Lower lobe of right lung (tissue), 2 donors: ENCODE measurements around the gene MAP3K20. TPM values are rescaled to one million over a fixed set of nuclear protein-coding genes. Genes with fewer than 3 reads are reported as not detected.

Source experiments
- ATAC-seq, 2 donors: fragments of 200-7000 bp; cut with Tn5 transposase; one replicate each; pipeline ENCODE4 v1.9.1; 2020 to 2022; ENCODE audit warnings: mild to moderate bottlenecking in 2 of 2, moderate library complexity in 2 of 2
- DNase-seq: peaks from one replicate; pipeline ENCODE4 v3.0.0-alpha.2; 2020
- H3K27ac ChIP-seq: fragments of 200-600 bp; one replicate; pipeline ENCODE4 v1.8.0; 2022
- H3K27me3 ChIP-seq: fragments of 200-600 bp; one replicate; pipeline ENCODE4 v1.8.0; 2022; ENCODE audit warnings: low read depth
- H3K36me3 ChIP-seq: fragments of 200-600 bp; one replicate; pipeline ENCODE4 v1.8.0; 2022; ENCODE audit warnings: mild to moderate bottlenecking
- H3K4me1 ChIP-seq: fragments of 200-600 bp; one replicate; pipeline ENCODE4 v1.8.0; 2022
- H3K4me3 ChIP-seq: fragments of 200-600 bp; one replicate; pipeline ENCODE4 v1.8.0; 2022; ENCODE audit warnings: mild to moderate bottlenecking
- H3K9me3 ChIP-seq: fragments of 200-600 bp; one replicate; pipeline ENCODE4 v1.8.0; 2022
- intact Hi-C: fragments of 100-400 bp; cut with DNase I; formaldehyde crosslinking; loops from one replicate; pipeline ENCODE4 v1.11.0; 2022
- total RNA-seq: library from RNA; stranded (reverse); fragmentation: NEBNext Ultra II Directional; extraction: Animal tissue kit (Norgen Biotek cat#: 25700); gene quantifications from one replicate; pipeline ENCODE4 v1.2.1, GENCODE V29; 2021
- TF ChIP-seq, protein P1 (sequence below): fragments of 200-600 bp; IDR thresholded peaks from one replicate; pipeline ENCODE4 v1.8.0; 2022; ENCODE audit warnings: antibody characterized with exemption, mild to moderate bottlenecking
- donor health status: DM: no; HTN: yes; CAD: no; lungs with severe emphysema.

The MAP3K20 gene
- total RNA-seq, 1 donor from 2014 or later, result 40.8 TPM

DNA sequence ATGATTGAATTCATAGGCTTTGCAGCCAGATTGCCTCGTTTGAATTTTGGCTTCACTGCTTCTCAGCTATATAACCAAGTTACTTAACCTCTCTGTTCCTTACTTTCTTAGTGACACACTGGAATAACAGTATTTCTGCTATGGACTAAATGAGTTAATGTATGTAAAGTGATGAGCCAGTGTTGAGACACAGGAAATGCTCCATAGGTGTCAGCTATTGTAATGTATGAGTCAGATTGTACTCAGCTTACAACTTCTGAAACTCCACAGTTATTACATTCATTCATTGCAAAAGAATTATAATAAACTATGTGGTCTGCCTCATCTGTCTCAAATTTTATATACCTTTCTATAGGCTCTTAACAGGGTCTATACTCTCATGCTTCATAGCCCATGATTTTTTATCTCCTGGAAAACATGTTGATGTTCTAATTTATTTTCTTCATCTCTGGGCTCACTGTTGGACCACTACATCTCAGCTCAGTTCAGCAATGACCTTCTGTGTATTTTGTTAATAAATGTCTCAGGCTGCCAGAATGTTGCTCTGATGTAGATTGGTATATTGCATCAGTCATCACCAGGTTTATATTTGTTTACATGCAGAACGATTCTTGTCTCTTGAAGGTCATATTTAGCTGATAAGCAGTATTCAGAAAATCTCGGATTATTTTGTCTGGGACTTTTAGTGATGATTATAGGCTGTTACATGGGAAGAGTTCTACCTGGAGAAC is 76.2 kb downstream of the MAP3K20 start:
- intact Hi-C loops, result no loop called here
- no peaks in the 10 kb centered on the region for H3K9me3 ChIP-seq
- no peaks in the 10 kb centered on the region for H3K36me3 ChIP-seq
- TF ChIP-seq, protein P1, sequence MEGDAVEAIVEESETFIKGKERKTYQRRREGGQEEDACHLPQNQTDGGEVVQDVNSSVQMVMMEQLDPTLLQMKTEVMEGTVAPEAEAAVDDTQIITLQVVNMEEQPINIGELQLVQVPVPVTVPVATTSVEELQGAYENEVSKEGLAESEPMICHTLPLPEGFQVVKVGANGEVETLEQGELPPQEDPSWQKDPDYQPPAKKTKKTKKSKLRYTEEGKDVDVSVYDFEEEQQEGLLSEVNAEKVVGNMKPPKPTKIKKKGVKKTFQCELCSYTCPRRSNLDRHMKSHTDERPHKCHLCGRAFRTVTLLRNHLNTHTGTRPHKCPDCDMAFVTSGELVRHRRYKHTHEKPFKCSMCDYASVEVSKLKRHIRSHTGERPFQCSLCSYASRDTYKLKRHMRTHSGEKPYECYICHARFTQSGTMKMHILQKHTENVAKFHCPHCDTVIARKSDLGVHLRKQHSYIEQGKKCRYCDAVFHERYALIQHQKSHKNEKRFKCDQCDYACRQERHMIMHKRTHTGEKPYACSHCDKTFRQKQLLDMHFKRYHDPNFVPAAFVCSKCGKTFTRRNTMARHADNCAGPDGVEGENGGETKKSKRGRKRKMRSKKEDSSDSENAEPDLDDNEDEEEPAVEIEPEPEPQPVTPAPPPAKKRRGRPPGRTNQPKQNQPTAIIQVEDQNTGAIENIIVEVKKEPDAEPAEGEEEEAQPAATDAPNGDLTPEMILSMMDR, result no peak
- H3K4me3 ChIP-seq, result no peak overlapping the region
- H3K27me3 ChIP-seq, result no peaks in the 10 kb centered on the region
- no peak for ATAC-seq
- H3K4me1 ChIP-seq, result no peaks in the 10 kb centered on the region
- H3K27ac ChIP-seq, result no peak overlapping the region
- DNase-seq, result no peak

DNA sequence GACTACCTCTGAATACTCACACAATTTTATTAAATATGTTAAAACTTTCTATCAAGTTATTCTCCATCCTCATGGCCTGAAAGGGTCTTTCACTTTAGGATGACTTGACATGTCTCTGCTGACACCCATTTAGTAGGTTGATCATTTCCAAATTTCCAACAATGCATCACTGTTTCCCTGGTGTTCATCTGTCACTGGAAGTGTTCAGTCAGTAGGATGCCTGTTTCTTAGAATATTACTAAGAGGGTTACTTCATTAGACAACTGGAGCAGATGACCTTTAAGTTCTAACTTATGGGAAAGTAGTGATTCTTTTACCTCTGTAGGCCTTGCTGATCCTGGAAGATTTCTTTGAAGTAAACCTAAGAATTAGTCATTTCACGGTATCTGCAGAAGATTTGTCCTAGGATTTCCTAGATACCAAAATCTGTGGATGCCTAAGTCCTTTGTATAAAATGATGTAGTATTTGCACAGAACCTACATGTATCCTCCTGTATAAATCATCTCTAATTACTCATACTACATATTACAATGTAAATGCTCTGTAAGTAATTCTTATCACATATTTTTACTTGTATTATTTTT is 77.7 kb downstream of the MAP3K20 start:
- H3K27me3 ChIP-seq, result no peaks in the 10 kb centered on the region
- no peaks in the 10 kb centered on the region for H3K36me3 ChIP-seq
- intact Hi-C loops, result no loop called here
- TF ChIP-seq, protein P1, result no peak
- H3K9me3 ChIP-seq, result no peaks in the 10 kb centered on the region
- H3K4me1 ChIP-seq, result no peaks in the 10 kb centered on the region
- DNase-seq, result no peak
- no peak overlapping the region for H3K4me3 ChIP-seq
- no peak overlapping the region for H3K27ac ChIP-seq
- no peak for ATAC-seq

DNA sequence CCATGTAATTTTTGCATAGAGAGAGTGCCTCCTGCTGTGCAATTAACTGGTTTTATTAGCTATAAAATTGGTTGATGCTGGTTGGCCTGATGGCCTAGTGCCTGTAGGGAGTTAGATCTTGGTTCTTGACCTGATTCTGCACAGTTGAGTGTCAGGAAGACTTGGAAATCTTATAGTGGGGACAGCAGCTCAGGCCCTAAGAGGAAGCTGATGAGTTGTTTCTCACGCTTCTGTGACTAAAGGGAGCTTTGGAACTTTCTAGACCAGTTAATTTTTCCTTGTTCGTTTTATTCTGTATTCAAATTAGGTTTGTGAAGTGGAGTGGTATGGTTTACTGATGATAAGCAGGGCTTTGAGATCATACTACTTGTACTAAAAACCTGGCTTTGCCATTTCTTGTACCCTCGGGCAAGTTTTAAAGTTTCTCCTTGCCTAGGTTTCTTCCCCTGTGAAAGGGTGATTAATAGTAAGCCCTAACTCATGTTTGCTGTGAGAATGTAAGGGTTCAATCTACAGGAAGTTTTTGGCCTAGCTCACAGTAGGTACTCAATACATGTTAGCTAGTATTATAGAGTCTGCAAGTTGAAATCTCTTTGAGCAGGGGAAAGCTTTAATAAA is 82.1 kb downstream of the MAP3K20 start:
- intact Hi-C loops, result no loop called here
- peaks cover 21% of the 10 kb centered on the region for H3K4me1 ChIP-seq
- H3K9me3 ChIP-seq, result no peaks in the 10 kb centered on the region
- H3K4me3 ChIP-seq, result no peak overlapping the region
- TF ChIP-seq, protein P1, result no peak
- DNase-seq (no peak), ATAC-seq (no peak)
- no peaks in the 10 kb centered on the region for H3K27me3 ChIP-seq
- H3K27ac ChIP-seq, result no peak overlapping the region
- no peaks in the 10 kb centered on the region for H3K36me3 ChIP-seq

GRCh38 chr2:173159791-173160463 is 84.3 kb downstream of the MAP3K20 start:
- DNase-seq (peak; percentile 90), ATAC-seq (peak; percentile 98)
- Histone ChIP-seq H3K9me3 (no peaks in the 10 kb centered on the region), H3K4me3 (no peak overlapping the region), H3K36me3 (no peaks in the 10 kb centered on the region), H3K27me3 (no peaks in the 10 kb centered on the region), H3K4me1 (peaks cover 21% of the 10 kb centered on the region), H3K27ac (peak overlapping the region; percentile 29)
- intact Hi-C loops, result no loop called here
- TF ChIP-seq, protein P1, result no peak

DNA sequence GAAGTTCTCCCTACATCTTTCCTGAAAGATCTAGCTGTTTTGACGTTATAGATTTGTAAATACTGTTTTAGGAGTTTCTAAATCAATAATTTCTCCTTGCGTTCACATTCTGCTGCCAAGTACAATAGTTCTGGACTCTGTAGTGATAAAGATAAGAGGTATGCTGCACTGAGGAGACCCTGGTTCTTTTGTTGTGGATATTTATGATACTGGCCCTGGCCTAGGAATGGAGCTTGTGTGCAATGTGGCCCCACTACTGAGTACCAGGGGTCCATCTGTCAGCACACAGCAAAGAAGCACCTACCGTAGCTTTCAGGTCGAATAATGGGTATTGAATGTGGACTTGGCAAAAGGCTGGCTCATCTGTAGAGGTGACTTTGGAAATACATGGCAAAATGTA is 85.0 kb downstream of the MAP3K20 start:
- no peak for ATAC-seq
- TF ChIP-seq, protein P1, result no peak
- no peaks in the 10 kb centered on the region for H3K9me3 ChIP-seq
- H3K36me3 ChIP-seq, result no peaks in the 10 kb centered on the region
- DNase-seq, result no peak
- peaks cover 21% of the 10 kb centered on the region for H3K4me1 ChIP-seq
- peak overlapping the region; percentile 29 for H3K27ac ChIP-seq
- H3K27me3 ChIP-seq, result no peaks in the 10 kb centered on the region
- intact Hi-C loops, result no loop called here
- H3K4me3 ChIP-seq, result no peak overlapping the region
